Calu3 (cell line): ENCODE results near the gene ST8SIA1. TPM values are rescaled to one million over a fixed set of nuclear protein-coding genes. Genes with fewer than 3 reads are reported as not detected.

Source experiments
- BruUV-seq: library from RNA; stranded (reverse); fragments of 400-500 nt; replicated peaks from 2 replicates; lab custom pipeline; 2021; lab: Mats Ljungman, UMichigan
- CTCF ChIA-PET: fragments of 300-600 bp; sonication (Branson Sonifier 250); formaldehyde crosslinking; loops from one replicate; lab custom pipeline; 2022; ENCODE audit warnings: antibody characterized with exemption; lab: Charles Lee
- DNase-seq: peaks from one replicate; pipeline ENCODE4 v3.0.0; 2022
- H3K27ac Mint-ChIP-seq: one replicate; pipeline ENCODE4 v1.8.0; 2022; ENCODE audit warnings: mixed read lengths; ENCODE audit not compliant: unreplicated experiment
- H3K27me3 Mint-ChIP-seq: one replicate; pipeline ENCODE4 v1.8.0; 2022; ENCODE audit warnings: mixed read lengths; ENCODE audit not compliant: unreplicated experiment
- H3K36me3 Mint-ChIP-seq: one replicate; pipeline ENCODE4 v1.8.0; 2022; ENCODE audit warnings: mild to moderate bottlenecking, moderate library complexity, mixed read lengths; ENCODE audit not compliant: insufficient read depth, unreplicated experiment
- H3K4me1 Mint-ChIP-seq: one replicate; pipeline ENCODE4 v1.8.0; 2022; ENCODE audit warnings: mild to moderate bottlenecking, low read depth, mixed read lengths; ENCODE audit not compliant: unreplicated experiment
- H3K4me3 Mint-ChIP-seq: one replicate; pipeline ENCODE4 v1.8.0; 2022; ENCODE audit warnings: mild to moderate bottlenecking, low read depth, moderate library complexity, mixed read lengths; ENCODE audit not compliant: unreplicated experiment
- H3K9me3 Mint-ChIP-seq: one replicate; pipeline ENCODE4 v1.8.0; 2022; ENCODE audit warnings: low read depth, mixed read lengths; ENCODE audit not compliant: unreplicated experiment
- intact Hi-C: fragments of 100-400 bp; cut with micrococcal nuclease; formaldehyde crosslinking; loops from one replicate; pipeline ENCODE4 v1.10.0; 2022; ENCODE audit not compliant: unreplicated experiment
- total RNA-seq: library from RNA; stranded (reverse); gene quantifications from 2 replicates; pipeline ENCODE4 v1.2.3, GENCODE V29; 2022
- TF ChIP-seq, protein P1 (sequence below): fragments of 200-600 bp; IDR thresholded peaks from one replicate; pipeline ENCODE4 v1.8.0; 2022; ENCODE audit warnings: antibody characterized with exemption; ENCODE audit not compliant: unreplicated experiment

The ST8SIA1 gene
- total RNA-seq, 1 experiment from 2014 or later, result not detected

DNA sequence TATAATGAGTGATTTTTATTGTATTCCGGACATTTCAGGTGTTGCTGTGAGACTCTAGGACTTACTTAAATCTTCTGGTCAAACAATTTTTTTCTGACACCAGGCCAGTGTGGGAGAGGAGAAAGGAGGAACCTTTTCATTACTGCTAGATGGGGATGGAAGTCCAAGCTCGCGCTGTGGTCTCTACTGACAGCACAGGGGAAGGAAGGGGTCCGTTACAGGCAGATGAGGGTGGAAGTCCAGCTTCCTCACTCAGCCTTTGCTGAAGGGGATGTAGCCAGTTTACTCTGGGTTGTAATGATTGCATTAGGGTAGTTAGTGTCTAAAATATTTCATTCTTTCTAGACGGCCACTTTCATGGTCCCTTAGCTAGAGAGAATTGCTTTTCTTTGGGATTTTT, 26.3 kb upstream of the ST8SIA1 start:
- H3K27me3 Mint-ChIP-seq, result no peaks in the 10 kb centered on the region
- H3K27ac Mint-ChIP-seq, result no peak overlapping the region
- TF ChIP-seq, protein P1, sequence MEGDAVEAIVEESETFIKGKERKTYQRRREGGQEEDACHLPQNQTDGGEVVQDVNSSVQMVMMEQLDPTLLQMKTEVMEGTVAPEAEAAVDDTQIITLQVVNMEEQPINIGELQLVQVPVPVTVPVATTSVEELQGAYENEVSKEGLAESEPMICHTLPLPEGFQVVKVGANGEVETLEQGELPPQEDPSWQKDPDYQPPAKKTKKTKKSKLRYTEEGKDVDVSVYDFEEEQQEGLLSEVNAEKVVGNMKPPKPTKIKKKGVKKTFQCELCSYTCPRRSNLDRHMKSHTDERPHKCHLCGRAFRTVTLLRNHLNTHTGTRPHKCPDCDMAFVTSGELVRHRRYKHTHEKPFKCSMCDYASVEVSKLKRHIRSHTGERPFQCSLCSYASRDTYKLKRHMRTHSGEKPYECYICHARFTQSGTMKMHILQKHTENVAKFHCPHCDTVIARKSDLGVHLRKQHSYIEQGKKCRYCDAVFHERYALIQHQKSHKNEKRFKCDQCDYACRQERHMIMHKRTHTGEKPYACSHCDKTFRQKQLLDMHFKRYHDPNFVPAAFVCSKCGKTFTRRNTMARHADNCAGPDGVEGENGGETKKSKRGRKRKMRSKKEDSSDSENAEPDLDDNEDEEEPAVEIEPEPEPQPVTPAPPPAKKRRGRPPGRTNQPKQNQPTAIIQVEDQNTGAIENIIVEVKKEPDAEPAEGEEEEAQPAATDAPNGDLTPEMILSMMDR, result no peak
- H3K4me1 Mint-ChIP-seq, result no peaks in the 10 kb centered on the region
- no peak for DNase-seq
- BruUV-seq, result no TSS peak
- no peaks in the 10 kb centered on the region for H3K36me3 Mint-ChIP-seq
- intact Hi-C loops, result no loop called here
- no peaks in the 10 kb centered on the region for H3K9me3 Mint-ChIP-seq
- CTCF ChIA-PET, result no interaction called here
- no peak overlapping the region for H3K4me3 Mint-ChIP-seq

DNA sequence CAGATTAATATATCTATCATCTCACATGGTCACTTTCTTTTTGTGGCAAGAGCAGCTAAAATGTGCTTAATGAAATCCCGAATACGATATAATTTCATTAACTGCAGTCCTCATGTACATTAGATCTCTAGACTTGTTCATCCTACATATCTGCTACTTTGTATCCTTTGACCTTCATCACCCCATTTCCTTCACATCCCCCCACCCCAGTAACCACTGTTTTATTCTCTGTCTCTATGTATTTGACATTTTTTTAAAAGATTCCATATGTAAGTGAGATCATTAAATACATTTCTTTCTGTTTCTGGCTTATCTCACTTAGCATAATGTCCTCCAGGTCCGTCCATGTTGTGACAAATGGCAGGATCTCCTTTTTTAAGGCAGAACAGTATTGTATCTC, 23.0 kb upstream of the ST8SIA1 start:
- BruUV-seq, result no TSS peak
- no peaks in the 10 kb centered on the region for H3K4me1 Mint-ChIP-seq

DNA sequence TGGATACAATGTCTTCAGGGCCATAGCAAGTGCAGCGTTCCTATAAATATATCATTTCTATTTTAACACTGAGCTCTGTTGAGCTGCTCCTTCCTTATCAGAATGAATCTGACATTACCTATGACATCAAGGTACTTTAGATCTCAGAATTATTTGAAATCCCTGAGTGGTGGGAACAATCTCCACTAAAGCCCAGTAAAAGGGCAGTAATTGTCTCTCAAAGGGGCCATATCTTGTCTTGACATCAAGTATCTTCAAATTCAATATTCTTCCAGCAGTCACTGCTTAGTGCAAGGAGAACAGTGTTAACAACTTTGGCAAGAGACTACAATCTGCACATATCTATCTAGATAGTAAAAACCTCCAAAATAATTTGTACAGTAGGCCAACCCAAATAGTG, 21.7 kb upstream of the ST8SIA1 start:
- TF ChIP-seq, protein P1, result no peak
- intact Hi-C loops, result no loop called here
- no peak for DNase-seq
- CTCF ChIA-PET, result no interaction called here
- Mint-ChIP-seq H3K27me3 (peaks cover 13% of the 10 kb centered on the region), H3K36me3 (no peaks in the 10 kb centered on the region), H3K4me1 (no peaks in the 10 kb centered on the region), H3K4me3 (no peak overlapping the region), H3K9me3 (no peaks in the 10 kb centered on the region), H3K27ac (no peak overlapping the region)
- no TSS peak for BruUV-seq

More for the DNA sequence above, 23.0 kb upstream of the ST8SIA1 start:
- no peak overlapping the region for H3K4me3 Mint-ChIP-seq
- H3K9me3 Mint-ChIP-seq, result no peaks in the 10 kb centered on the region
- H3K27me3 Mint-ChIP-seq, result peaks cover 9% of the 10 kb centered on the region
- no peaks in the 10 kb centered on the region for H3K36me3 Mint-ChIP-seq
- CTCF ChIA-PET, result no interaction called here
- no peak overlapping the region for H3K27ac Mint-ChIP-seq
- intact Hi-C loops, result no loop called here
- TF ChIP-seq, protein P1, result no peak
- no peak for DNase-seq

DNA sequence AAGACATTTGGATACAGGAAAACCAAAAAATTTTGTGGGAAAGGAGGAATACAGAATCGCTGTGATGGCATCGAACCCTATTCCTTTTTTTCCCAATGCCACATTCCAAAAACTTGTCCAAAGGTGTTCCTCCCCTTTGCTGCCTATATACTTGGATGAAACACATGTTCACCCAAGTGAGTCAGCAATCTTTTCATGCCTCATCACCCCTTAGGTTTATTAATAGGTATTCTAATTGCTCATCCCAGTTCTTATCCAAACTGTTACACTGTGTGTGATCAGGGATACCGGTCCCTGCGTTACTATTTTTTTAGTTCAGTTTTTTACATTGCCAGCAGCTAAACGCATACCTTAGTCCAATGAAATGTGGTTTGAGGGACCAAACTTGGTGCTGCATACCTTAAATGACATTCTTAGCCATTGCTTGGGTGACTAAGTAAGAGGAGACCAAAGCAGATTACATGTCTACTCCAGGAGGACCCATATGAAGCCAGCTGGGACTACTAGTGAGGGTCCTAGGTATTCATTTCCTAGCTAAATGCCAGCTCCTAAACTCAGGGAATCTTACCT, 20.6 kb upstream of the ST8SIA1 start:
- H3K36me3 Mint-ChIP-seq, result no peaks in the 10 kb centered on the region
- no peak overlapping the region for H3K27ac Mint-ChIP-seq
- H3K9me3 Mint-ChIP-seq, result no peaks in the 10 kb centered on the region
- H3K27me3 Mint-ChIP-seq, result peaks cover 24% of the 10 kb centered on the region
- TF ChIP-seq, protein P1, result no peak
- H3K4me1 Mint-ChIP-seq, result no peaks in the 10 kb centered on the region
- CTCF ChIA-PET, result no interaction called here
- intact Hi-C loops, result no loop called here
- no peak overlapping the region for H3K4me3 Mint-ChIP-seq
- no TSS peak for BruUV-seq
- DNase-seq, result no peak
